Activated naive CD4-positive, alpha-beta T cell treated with Interleukin-2 at 50 U/mL for 16 hours (primary cell): Measurements from ENCODE around the gene CNKSR2.

Experiments
- DNase-seq: peaks from one replicate; pipeline ENCODE4 v3.0.0-alpha.2; 2020

Gene CNKSR2

GRCh38 chrX:21678048-21678612 lies 303.9 kb downstream of the CNKSR2 start:
- no peak for DNase-seq

GRCh38 chrX:21683941-21684340 lies 309.7 kb downstream of the CNKSR2 start:
- no peak for DNase-seq

GRCh38 chrX:21691512-21692018 lies 317.3 kb downstream of the CNKSR2 start:
- no peak for DNase-seq

DNA sequence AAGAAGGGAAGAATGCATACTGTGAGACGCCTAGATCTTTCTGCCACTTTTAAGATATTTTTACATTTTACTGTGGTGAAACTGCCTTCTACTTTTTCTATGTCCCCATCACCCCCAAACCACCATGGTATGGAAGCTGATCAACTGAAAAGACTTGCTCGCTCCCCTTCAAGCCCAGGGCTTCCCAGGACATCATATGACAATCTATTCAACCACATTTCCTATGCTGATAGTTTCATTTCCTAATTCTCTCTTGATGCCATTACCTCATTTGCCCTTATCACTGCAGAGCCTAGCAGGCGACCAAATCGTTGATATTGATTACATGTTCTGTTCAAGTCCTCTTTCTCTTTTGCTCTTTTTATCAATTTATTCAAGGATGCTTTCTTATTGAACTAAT lies 324.1 kb downstream of the CNKSR2 start:
- DNase-seq, result no peak

GRCh38 chrX:21699136-21699535 lies 324.9 kb downstream of the CNKSR2 start:
- DNase-seq, result no peak

DNA sequence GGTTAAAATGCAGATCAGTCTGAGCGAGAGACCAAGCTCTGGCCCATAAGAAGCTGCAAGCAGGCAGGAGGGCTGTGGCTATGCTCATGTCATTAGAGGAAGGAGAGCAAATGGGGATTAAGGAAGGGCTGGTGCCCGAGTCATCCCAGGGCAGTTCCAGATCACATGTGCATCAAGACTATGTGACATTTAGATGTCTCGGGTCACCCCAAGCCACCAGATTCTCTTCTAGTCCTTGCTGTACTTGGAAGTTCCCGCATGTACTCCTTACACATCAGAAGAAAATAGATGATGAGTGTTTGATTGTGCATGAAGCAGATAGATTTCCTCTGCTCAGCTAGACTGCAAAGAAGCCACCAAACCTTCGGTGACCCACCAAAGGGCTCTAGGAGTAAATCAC lies 326.1 kb downstream of the CNKSR2 start:
- no peak for DNase-seq

DNA sequence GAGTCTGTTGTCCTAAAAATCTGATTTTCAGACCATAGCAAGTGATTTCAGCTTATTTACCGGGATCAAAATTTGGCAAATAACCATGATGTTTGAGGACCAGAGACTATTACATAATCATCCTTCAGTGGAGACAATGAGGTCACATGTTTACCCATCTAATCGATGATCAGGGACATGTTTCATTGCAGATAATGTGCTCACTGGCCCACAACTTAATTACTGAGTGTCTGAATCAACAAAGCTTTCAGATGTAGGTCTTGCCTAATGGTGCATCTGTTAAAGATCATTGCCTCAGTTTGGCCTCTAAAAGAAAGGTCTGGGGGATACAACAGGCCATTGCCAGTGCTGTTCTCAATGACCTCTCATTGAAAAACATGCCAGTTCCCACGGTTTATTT lies 326.7 kb downstream of the CNKSR2 start:
- DNase-seq, result no peak

GRCh38 chrX:21702725-21703124 lies 328.5 kb downstream of the CNKSR2 start:
- DNase-seq, result no peak
